ENCODE results near the gene MELTF. TPM values are rescaled to one million over a fixed set of nuclear protein-coding genes. Genes with fewer than 3 reads are reported as not detected.
A peak's percentile ranks its signal among the peaks of the same experiment; 100 is the strongest.

MELTF gene
- total and polyA plus RNA-seq, 9 of the 15 experiments (the other 6 are each of a cell fraction or from before 2014, with no cell fraction given), result 0.35 to 10.5 (median 4.5) TPM

- TF ChIP-seq ZNF609 (CRISPR knock-in tag; IDR thresholded peaks at IDR 0.05; ENCODE audit: borderline replicate concordance) (no peak), PRDM10 (IDR thresholded peaks at IDR 0.05; ENCODE audit: partially characterized antibody) (no peak), ZBTB7A (IDR thresholded peaks at IDR 0.05; ENCODE audit: borderline replicate concordance, control insufficient read depth, low read depth, low read length) (peak; percentile 99), L3MBTL2 (IDR thresholded peaks at IDR 0.05) (peak; percentile 58; the same call in 1 of the 2 replicates), FUS (optimal IDR thresholded peaks at IDR 0.05; ENCODE audit: low read depth, low read length) (peak; percentile 29), ETV1 (tag; conservative IDR thresholded peaks at IDR 0.05; ENCODE audit: low read depth) (no peak), ZBTB43 (CRISPR knock-in tag; IDR thresholded peaks at IDR 0.05) (no peak), KDM2B (CRISPR knock-in tag; IDR thresholded peaks at IDR 0.05) (peak; percentile 6; the same call in 1 of the 2 replicates), HDAC3 (IDR thresholded peaks at IDR 0.05; ENCODE audit: borderline replicate concordance, partially characterized antibody) (no peak), ATF4 (CRISPR knock-in tag; IDR thresholded peaks at IDR 0.05) (no peak), HCFC1 (IDR thresholded peaks at IDR 0.05; ENCODE audit: low read depth, low read length) (no peak; the same call in 1 of the 2 replicates), FOXJ3 (CRISPR knock-in tag; IDR thresholded peaks at IDR 0.05) (no peak), TRIM25 (IDR thresholded peaks at IDR 0.05; ENCODE audit: borderline replicate concordance) (no peak), ATF7 (IDR thresholded peaks at IDR 0.05) (peak; percentile 43)
These were observed at the start of gene MELTF (continued) for GRCh38 chr3:197029511-197030167.

Data from K562 (cell line).